SIG-M5 treated with dmso at 0.1 percent for 504 hours (cell line): ENCODE results near the gene ERF.

Experiments used
- DNase-seq: peaks from one replicate; lab custom pipeline; 2025; ENCODE audit not compliant: unreplicated experiment; lab: John Stamatoyannopoulos, UW

Gene ERF

DNA sequence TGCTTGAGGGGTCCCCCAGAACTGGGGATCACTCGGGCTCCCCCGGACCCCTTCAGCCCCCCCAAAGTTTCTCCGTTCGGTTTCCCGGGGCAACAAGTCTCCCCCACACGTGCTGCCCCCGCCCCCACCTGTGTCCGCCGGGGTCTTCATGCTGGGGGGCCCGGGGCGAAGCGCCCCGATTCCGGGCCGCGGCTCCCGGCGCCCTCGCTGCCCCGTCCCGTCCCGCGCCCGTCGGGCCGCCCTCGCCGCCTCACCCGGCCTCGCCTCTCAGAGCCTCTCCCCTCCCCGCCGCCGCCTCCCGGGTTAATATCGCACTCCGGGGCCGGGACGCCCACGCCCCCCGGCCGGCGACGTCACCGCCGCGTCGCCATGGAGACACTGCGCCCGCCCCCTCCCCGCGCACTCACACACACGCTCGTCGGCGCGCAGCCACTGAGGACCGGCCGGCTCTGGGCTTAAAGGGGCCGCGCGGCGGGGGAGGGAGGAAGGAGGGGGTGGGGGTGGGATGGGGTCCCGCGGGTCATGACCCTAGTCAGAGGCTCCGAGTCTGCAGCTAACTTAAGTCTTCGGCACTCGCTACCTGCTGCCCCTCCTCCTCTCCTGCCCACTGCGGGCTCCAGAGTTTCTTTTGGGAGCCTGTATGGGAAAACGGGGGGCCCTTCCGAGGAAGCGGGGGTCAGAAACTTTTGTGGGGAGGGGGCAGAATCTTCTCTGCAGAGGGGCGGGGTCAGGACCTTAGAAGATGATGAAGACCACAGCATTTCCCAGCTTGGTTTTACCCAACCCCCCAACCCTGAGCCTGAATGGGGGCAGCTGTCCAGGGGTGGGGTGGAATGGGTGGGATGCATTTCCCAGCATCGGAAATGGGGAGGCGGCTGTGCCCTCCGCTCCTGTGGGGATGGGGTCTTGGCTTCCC, at the start of gene ERF:
Gene ERF (minus strand): TSS at position 279 of the 916 bp plus-strand sequence. CDS start 129 bp downstream, at position 150.
- DNase-seq: peak; percentile 74

DNA sequence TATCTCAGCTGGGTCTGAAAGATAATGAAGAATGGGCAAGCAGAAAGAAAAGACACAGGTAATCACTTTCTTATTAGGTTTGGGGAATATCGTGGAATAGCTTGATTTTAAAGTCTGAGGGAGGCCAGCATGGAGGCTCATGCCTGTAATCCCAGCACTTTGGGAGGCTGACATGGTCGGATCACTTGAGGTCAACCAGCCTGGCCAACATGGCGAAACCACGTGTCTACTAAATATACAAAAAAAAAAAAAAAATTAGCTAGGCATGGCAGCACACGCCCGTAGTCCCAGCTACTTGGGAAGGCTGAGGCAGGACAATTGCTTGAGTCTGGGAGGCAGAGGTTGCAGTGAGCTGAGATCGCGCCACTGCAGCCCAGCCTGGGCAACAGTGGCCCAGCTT, 48.9 kb upstream of the ERF start:
- no peak for DNase-seq

DNA sequence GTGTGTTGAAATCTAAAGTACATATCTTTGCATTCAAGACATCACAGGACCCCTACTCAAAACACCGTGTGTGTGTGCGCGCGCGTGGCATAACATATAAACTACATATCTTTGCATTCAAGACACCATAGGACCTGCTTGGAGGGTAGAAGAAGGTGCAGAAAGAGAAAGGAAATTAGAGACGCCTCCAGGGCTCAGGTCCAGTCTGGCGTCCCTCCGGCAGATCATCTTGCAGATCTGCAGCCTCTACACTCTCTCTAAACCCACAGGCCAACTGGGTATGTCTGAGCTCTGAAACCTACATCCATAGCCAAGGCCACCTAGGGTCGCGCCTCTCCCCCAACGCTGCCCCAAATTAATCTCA, 48.2 kb upstream of the ERF start:
- no peak for DNase-seq

DNA sequence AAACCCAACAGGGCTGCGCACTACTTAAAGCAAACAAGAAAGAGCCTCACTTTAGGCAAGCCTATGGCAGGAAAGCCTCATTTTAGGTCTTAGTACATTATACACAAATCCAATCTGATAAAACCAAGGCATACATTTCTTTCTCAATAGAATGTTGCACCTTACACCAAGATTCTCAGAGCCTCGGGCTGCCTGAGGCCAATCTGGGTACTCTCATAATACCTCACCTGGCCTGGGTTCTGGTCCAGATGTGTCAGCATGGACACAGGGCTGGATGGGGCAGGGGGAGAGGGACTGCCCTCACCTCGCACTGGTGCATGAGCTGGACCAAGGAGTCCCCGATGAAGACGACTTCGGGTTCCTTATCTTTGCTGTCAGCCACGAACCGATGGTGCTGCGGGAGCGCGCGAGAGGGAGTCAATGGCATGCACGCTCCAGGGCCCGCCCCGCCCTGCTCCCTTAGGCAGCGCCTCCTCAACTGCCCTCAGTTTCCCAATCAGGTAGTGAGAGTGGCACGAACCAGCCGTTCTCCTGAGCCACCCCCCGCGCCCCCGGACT, 46.8 kb upstream of the ERF start, which contains the start of gene PRR19:
Gene PRR19 (plus strand): TSS at position 487 of the 558 bp plus-strand sequence. CDS start 7,453 bp downstream, outside the sequence.
- no peak for DNase-seq

GRCh38 chr19:42297039-42297438, 42.1 kb upstream of the ERF start:
- DNase-seq: no peak

DNA sequence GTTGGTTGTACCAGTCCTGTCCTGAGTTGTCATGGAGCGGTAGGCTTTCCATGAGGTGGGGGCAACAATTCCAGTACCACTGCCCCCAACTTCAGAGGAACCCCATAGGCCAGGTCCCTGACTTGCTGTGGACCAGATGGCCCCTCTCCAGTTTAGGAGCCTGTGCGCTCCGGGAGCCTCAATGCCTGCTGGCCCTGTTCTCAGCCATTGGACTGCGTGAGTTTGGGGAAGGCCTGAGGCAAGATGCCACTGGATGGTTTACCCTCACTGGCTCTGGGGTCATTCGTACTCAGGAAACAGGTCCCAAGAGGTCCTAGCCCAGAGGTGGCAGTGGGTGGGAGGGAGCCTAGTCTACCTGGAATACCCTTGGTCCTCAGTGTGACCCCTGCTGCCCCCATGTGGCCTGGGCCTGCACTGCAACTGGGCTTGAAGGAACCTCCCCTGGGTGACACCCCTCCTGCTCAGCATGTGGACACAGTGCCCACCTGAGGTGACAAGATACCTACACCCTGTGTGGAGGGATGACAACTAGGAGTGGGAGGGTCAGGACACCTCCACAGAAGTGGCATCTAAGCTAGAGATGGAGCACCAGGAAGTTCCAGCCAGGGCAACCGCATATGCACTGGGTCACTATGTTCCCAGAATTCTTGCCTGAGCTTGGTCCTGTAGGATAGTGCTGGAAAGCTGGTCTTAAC, 41.0 kb upstream of the ERF start:
- DNase-seq: peak; percentile 25

DNA sequence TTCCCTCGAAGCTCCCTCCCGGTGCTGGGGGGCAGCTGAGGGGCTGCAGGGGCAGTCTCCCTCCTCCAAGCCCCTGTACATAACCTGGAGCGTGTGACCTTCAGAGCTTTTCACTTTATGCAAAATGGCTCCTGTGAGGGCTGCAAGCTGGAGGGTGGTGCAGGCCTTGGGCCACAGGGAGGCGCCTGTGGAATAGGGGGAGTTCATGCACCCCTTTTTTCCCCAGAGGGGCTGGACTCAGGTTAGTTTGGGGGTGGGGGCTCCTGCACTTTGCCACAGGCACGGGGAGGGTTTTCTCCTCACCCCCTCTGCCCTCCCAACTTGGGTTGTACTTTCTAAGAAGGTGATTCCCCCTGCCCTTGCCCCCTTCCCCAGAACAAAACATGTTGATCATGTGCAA, 40.4 kb upstream of the ERF start:
- DNase-seq: no peak

DNA sequence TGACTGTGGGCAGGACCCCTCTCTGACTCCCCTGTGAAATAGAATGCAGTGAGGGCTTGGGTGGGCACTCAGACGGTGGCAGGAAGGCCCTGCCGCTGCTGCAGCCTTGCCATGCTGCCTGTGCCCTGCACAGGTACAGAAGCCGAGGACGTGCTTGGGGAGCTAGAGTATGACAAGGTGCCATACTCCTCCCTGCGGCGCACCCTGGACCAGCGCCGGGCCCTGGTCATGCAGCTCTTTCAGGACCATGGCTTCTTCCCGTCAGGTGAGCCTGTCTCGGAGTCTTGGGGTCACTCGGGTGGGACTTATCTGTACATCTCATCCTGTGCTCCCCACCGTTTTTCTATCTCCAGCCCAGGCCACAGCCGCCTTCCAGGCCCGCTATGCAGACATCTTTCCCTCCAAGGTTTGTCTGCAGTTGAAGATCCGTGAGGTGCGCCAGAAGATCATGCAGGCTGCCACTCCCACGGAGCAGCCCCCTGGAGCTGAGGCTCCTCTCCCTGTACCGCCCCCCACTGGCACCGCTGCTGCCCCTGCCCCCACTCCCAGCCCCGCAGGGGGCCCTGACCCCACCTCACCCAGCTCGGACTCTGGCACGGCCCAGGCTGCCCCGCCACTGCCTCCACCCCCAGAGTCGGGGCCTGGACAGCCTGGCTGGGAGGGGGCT, 39.7 kb upstream of the ERF start:
- DNase-seq: no peak

DNA sequence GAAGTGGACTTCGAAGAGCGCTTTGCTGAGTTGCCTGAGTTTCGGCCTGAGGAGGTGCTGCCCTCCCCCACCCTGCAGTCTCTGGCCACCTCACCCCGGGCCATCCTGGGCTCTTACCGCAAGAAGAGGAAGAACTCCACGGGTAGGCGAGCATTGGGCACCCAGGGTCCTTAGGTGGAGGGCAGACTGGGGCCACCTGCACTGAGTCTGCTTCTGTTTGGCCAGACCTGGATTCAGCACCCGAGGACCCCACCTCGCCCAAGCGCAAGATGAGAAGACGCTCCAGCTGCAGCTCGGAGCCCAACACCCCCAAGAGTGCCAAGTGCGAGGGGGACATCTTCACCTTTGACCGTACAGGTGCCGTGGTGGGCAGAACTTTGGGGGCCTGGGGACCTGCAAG, 39.0 kb upstream of the ERF start:
- no peak for DNase-seq

DNA sequence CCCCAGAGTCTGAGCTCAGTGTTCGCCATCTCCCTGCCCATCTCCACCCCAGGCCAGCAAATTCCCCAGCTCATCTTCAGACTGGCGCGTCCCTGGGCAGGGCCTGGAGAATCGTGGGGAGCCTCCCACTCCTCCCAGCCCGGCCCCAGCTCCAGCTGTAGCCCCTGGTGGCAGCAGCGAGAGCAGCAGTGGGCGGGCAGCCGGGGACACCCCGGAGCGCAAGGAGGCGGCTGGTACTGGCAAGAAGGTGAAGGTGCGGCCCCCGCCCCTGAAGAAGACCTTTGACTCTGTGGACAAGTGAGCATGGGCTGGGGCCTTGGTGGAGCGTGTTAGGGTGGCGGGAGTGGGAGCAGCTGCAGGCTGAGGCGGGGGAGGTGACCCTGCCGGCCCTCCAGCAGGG, 38.6 kb upstream of the ERF start:
- no peak for DNase-seq

DNA sequence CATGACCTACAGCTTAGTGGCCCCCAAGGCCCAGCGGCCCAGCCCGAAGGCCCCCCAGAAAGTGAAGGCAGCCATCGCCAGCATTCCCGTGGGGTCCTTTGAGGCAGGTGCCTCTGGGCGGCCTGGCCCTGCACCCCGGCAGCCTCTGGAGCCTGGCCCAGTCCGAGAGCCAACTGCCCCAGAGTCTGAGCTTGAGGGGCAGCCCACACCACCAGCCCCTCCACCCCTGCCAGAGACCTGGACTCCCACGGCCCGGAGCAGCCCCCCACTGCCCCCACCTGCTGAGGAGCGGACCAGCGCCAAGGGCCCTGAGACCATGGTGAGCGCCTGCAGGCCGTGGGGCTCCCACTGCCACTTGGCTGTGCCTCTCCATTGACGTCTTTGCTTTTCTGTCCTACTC, 38.0 kb upstream of the ERF start:
- DNase-seq: no peak

DNA sequence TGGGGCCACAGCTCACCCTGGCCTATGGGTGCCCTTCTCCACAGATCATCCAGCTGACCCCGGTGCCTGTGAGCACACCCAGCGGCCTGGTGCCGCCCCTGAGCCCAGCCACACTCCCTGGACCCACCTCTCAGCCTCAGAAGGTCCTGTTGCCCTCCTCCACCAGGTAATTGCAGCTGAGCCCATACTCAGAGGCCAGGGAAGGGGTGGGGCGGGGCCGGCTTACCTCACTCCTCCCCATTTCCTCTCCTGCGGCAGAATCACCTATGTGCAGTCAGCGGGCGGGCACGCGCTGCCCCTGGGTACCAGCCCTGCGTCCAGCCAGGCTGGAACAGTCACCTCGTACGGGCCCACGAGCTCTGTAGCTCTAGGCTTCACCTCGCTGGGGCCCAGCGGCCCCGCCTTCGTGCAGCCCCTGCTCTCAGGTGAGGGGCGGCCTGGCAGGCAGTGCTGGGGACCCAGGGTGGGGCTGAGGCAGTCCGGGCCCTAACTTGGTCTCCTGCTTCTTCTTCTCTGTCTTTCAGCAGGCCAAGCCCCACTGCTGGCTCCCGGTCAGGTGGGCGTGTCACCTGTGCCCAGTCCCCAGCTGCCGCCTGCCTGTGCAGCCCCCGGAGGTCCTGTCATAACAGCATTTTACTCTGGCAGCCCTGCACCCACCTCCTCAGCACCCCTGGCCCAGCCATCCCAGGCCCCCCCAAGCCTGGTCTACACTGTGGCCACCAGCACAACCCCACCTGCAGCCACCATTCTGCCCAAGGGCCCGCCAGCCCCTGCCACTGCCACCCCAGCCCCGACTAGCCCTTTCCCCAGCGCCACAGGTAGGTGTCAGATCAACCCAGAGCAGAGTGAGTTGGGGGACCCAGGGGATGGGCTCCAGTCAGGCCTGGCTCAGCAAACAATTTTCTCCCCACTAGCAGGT, 37.4 kb upstream of the ERF start:
- DNase-seq: no peak

GRCh38 chr19:42291435-42291810, 36.5 kb upstream of the ERF start:
- DNase-seq: peak; percentile 19

GRCh38 chr19:42290523-42291434, 35.9 kb upstream of the ERF start:
- peak; percentile 19 for DNase-seq

DNA sequence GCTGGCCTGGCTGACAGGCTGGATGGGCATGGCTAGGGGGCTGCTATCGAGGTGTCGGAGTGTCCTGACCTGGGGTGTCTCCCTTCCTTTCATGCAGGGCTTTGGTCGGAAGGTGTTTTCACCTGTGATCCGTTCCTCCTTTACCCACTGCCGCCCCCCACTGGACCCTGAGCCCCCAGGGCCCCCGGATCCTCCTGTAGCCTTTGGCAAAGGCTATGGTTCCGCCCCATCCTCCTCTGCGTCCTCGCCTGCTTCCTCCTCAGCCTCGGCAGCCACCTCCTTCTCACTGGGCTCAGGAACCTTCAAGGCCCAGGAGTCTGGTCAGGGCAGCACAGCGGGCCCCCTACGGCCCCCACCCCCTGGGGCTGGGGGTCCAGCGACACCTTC, 35.2 kb upstream of the ERF start:
- no peak for DNase-seq

GRCh38 chr19:42289556-42290041, 34.7 kb upstream of the ERF start:
- DNase-seq: no peak

DNA sequence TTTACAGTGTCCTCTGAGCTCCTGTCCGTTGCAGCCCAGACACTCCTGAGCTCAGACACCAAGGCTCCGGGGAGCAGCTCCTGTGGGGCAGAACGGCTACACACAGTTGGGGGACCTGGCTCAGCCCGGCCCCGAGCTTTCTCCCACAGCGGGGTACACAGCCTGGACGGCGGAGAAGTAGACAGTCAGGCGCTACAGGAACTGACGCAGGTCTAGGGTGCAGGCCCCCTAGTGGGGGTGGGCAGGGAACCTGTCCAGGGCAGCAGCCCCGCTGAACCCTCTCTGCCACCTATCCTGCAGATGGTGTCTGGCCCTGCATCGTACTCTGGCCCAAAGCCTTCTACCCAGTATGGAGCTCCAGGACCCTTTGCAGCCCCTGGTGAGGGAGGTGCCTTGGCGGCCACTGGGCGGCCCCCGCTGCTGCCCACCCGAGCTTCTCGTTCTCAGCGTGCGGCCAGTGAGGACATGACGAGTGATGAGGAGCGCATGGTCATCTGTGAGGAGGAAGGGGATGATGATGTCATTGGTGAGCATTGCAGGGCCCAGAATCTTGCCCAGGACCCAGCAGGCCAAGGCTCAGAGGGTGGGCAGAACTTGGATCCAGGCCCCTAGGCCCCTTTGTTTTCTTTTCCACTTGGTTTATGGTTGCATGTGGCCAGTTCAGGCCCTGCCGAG, 34.1 kb upstream of the ERF start:
- no peak for DNase-seq

DNA sequence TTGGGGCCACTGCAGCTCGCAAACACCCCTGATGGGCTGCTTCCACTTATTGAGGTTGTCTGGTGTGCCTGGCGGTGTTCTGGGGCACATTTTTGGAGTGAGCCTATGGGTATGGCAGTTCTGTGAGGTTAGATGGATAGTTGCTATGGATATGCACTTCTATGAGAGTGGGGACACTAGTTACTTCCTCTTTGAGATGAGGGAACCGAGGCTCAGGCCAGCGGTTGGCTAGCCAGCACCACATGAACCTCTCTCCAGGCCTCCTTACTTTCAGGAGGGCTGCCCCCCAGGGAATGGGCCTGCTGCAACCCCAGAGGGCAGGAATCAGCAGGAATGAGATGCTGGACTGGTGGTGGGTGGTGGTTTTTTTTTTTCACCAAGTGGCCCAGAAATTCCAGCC, 33.5 kb upstream of the ERF start:
- peak; percentile 52 for DNase-seq

- DNase-seq: no peak
Measured at GRCh38 chr19:42287827-42288107, 32.8 kb upstream of the ERF start.
